Esophagus squamous epithelium (tissue), 5 donors: ENCODE measurements around the gene TAOK3. TPM values are rescaled to one million over a fixed set of nuclear protein-coding genes. Genes with fewer than 3 reads are reported as not detected.
"Not testable (repeated sequence)": the region's sequence is repeated elsewhere in the genome, so short reads cannot be mapped to it uniquely, and the experiment has no call there.

Experiments
- DNase-seq: peaks from one replicate; lab custom pipeline; 2025; lab: John Stamatoyannopoulos, UW
- H3K27ac ChIP-seq, 4 donors: fragments of 200-600 bp; sonication (generic); one replicate each; pipeline ENCODE4 v1.5.1; 2016 to 2019; ENCODE audit warnings: mild to moderate bottlenecking in 1 of 4
- H3K27me3 ChIP-seq, 4 donors: fragments of 200-600 bp; sonication (generic); 1 replicate in 3 of 4; 2 replicates in 1 of 4; pipeline versions ENCODE4 v1.5.1 to v1.6.0; 2017 to 2021; ENCODE audit warnings: antibody characterized with exemption in 1 of 4
- H3K36me3 ChIP-seq, 3 donors: fragments of 200-600 bp; sonication (generic); one replicate each; pipeline ENCODE4 v1.5.1; 2016 to 2019
- H3K4me1 ChIP-seq, 3 donors: fragments of 200-600 bp; sonication (generic); one replicate each; pipeline ENCODE4 v1.5.1; 2017 to 2019
- H3K4me3 ChIP-seq, 4 donors: fragments of 200-600 bp; sonication (generic); 1 replicate in 3 of 4; 2 replicates in 1 of 4; pipeline ENCODE4 v1.5.1; 2016 to 2019; ENCODE audit warnings: mild to moderate bottlenecking in 2 of 4, moderate library complexity in 1 of 4
- H3K9me3 ChIP-seq, 3 donors: fragments of 200-600 bp; sonication (generic); one replicate each; pipeline ENCODE4 v1.5.1; 2016 to 2019
- POLR2A ChIP-seq, 4 donors: fragments of 450-650 bp; IDR thresholded peaks; one replicate each; pipeline ENCODE4 v1.6.1; 2017; ENCODE audit warnings: antibody characterized with exemption in 4 of 4, mild to moderate bottlenecking in 4 of 4, moderate library complexity in 3 of 4
- WGBS, 2 donors: methylation state at CpG; one replicate each; pipeline ENCODE4 v1.1.5; 2018; 5-methylcytosine and 5-hydroxymethylcytosine counted together
- intact Hi-C: fragments of 100-400 bp; cut with DNase I; formaldehyde crosslinking; loops from one replicate; pipeline ENCODE4 v1.15.0; 2022
- total RNA-seq, 4 donors: library from RNA; depleted of rRNA; stranded (reverse); fragments of >200 nt; gene quantifications; one replicate each; pipeline ENCODE4 v1.1.0, GENCODE V29; 2016
- TF ChIP-seq, protein P1 (sequence below), 6 experiments: fragments of 450-650 bp in 4 of 6; fragments of 200-600 bp in 2 of 6; sonication (generic) in 2 of 6; IDR thresholded peaks; one replicate each; pipeline ENCODE4 v1.5.1; 2016 to 2019; ENCODE audit warnings: antibody characterized with exemption in 6 of 6, mild to moderate bottlenecking in 4 of 6, moderate library complexity in 4 of 6
- donor health status: DM: yes; HTN: yes; CAD: no.

The TAOK3 gene
- total RNA-seq, 4 donors from 2014 or later: 13.7 to 27.7 (median 21.1) TPM

DNA sequence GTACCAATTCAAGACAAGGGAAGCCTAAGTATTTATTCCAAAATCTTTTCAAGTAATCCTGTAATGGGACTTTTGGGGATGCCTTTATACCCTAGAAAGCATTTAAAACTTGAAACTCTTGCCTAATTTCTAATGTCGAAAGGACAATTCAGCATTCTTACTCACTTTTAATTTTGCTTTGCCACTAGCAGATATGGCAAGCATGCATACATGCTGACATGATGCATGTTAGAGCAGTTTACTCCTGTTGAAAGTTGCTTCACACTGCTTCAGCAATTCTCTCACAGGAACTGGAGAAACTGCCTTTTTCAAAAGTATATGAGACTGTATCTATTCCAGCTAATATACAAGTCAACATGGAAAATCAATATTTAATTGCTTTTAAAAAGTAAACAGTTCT lies 79.9 kb downstream of the TAOK3 start:
- Histone ChIP-seq H3K4me1 (no peaks in the 10 kb centered on the region), H3K27ac (no peak overlapping the region), H3K4me3 (no peak overlapping the region), H3K27me3 (no peaks in the 10 kb centered on the region), H3K36me3 (peaks cover 0 to 17% (median 0%) of the 10 kb centered on the region in 3 donors), H3K9me3 (no peaks in the 10 kb centered on the region)
- WGBS, 2 donors: 71 to 100% methylated on average over 1 of the region's 1 CpG
- intact Hi-C loops: no loop called here
- no peak for DNase-seq
- TF ChIP-seq, protein P1, sequence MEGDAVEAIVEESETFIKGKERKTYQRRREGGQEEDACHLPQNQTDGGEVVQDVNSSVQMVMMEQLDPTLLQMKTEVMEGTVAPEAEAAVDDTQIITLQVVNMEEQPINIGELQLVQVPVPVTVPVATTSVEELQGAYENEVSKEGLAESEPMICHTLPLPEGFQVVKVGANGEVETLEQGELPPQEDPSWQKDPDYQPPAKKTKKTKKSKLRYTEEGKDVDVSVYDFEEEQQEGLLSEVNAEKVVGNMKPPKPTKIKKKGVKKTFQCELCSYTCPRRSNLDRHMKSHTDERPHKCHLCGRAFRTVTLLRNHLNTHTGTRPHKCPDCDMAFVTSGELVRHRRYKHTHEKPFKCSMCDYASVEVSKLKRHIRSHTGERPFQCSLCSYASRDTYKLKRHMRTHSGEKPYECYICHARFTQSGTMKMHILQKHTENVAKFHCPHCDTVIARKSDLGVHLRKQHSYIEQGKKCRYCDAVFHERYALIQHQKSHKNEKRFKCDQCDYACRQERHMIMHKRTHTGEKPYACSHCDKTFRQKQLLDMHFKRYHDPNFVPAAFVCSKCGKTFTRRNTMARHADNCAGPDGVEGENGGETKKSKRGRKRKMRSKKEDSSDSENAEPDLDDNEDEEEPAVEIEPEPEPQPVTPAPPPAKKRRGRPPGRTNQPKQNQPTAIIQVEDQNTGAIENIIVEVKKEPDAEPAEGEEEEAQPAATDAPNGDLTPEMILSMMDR (IDR thresholded peaks at IDR 0.05): no peak
- TF ChIP-seq POLR2A (IDR thresholded peaks at IDR 0.05): no peak

DNA sequence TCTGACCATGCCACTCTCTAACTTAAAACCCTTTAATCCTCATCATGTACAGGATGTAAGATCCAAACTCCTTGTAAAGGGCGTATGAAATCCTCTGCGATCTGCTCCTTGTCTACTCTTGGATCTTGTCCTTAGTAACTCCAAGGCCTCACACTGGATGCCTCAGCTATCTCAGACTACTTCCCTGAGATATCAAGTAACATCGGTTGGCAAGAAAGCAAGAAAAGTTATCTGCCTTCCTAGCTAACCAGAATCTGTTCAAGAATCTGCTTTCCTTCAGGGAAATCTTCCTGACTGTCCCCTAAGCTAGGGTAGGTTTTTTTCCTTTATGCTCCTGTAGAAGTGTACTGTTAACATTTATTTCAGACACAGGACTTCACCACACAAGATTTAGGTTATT lies 82.6 kb downstream of the TAOK3 start:
- H3K36me3 ChIP-seq: peaks cover 0 to 17% (median 0%) of the 10 kb centered on the region in 3 donors
- DNase-seq: no peak
- no peak overlapping the region for H3K27ac ChIP-seq
- no peaks in the 10 kb centered on the region for H3K4me1 ChIP-seq
- H3K4me3 ChIP-seq: no peak overlapping the region
- WGBS, 2 donors: 73 to 83% methylated on average over 3 of the region's 3 CpGs
- intact Hi-C loops: no loop called here
- TF ChIP-seq POLR2A (IDR thresholded peaks at IDR 0.05): no peak
- TF ChIP-seq, protein P1 (IDR thresholded peaks at IDR 0.05): no peak
- H3K9me3 ChIP-seq: no peaks in the 10 kb centered on the region
- no peaks in the 10 kb centered on the region for H3K27me3 ChIP-seq

DNA sequence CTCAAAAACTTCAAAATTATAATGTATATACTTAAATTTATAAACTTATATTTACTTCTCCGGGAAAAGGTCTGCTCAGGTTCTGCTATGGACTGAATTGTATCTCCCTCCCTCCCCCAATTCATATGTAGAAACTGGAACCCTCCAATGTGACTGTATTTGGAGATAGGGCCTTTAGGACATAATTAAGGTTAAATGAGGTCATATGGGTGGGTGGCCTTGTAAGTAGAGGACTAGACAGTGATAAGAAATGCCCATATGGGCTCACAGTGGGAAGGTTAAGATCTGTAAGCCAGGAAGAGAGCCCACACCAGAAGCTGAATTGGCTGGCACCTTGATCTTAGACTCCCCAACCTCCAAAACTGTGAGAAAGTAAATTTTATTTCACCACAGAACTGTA lies 84.5 kb downstream of the TAOK3 start:
- H3K9me3 ChIP-seq: no peaks in the 10 kb centered on the region
- 88 to 95% methylated on average over 1 of the region's 1 CpG for WGBS, 2 donors
- no peaks in the 10 kb centered on the region for H3K27me3 ChIP-seq
- H3K36me3 ChIP-seq: peaks cover 0 to 5% (median 0%) of the 10 kb centered on the region in 3 donors
- intact Hi-C loops: no loop called here
- no peak for DNase-seq
- H3K4me1 ChIP-seq: no peaks in the 10 kb centered on the region
- no peak overlapping the region for H3K4me3 ChIP-seq
- no peak for TF ChIP-seq POLR2A (IDR thresholded peaks at IDR 0.05)
- TF ChIP-seq, protein P1 (IDR thresholded peaks at IDR 0.05): no peak
- H3K27ac ChIP-seq: no peak overlapping the region

DNA sequence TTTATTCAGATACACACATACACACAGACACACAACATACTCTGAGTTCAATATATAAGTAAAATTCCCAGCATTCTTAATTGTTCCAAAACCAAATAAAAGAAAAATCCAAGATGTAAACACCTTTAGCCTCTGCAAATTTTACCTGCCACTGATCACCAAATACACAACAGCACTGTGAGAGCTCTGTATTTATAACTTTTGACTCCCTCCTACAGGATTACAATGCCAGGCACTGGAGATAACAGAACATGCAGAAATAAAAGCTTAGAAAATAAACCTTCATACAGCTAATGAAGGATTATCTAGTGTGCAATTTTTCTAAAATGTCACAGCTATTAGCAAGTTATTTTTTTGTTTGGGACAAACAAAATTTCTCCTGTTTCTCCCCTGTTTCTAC lies 85.0 kb downstream of the TAOK3 start:
- intact Hi-C loops: no loop called here
- no peaks in the 10 kb centered on the region for H3K9me3 ChIP-seq
- DNase-seq: no peak
- H3K27me3 ChIP-seq: no peaks in the 10 kb centered on the region
- H3K4me3 ChIP-seq: no peak overlapping the region
- peaks cover 0 to under 1% (median 0%) of the 10 kb centered on the region in 3 donors for H3K36me3 ChIP-seq
- no peaks in the 10 kb centered on the region for H3K4me1 ChIP-seq
- no peak overlapping the region for H3K27ac ChIP-seq
- TF ChIP-seq, protein P1 (IDR thresholded peaks at IDR 0.05): no peak
- TF ChIP-seq POLR2A (IDR thresholded peaks at IDR 0.05): no peak

DNA sequence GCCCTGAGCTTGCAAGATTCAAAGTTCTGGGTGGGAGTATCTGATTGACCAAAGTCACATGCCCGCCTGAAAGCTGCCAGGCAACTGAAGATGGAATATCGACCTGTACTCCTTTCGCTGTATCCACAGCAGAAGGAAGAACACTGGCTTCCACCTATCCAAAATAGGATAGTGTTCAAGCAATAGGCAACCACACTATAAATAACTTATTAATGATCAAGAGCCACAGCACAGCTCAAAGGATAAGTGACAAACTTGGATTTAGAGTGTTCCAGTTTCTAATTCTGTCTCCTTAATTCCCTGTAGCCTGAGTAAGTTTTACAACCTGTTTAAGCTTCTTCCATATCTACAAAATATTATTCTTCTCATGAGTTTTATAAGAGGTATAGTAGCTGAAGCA lies 89.9 kb downstream of the TAOK3 start:
- H3K36me3 ChIP-seq: peaks cover 0 to 5% (median 0%) of the 10 kb centered on the region in 3 donors
- H3K4me1 ChIP-seq: no peaks in the 10 kb centered on the region
- intact Hi-C loops: no loop called here
- TF ChIP-seq, protein P1 (IDR thresholded peaks at IDR 0.05): no peak
- TF ChIP-seq POLR2A (IDR thresholded peaks at IDR 0.05): no peak
- H3K4me3 ChIP-seq: no peak overlapping the region
- WGBS, 2 donors: 94 to 95% methylated on average over 3 of the region's 3 CpGs
- no peaks in the 10 kb centered on the region for H3K27me3 ChIP-seq
- DNase-seq: no peak
- H3K27ac ChIP-seq: no peak overlapping the region
- no peaks in the 10 kb centered on the region for H3K9me3 ChIP-seq

DNA sequence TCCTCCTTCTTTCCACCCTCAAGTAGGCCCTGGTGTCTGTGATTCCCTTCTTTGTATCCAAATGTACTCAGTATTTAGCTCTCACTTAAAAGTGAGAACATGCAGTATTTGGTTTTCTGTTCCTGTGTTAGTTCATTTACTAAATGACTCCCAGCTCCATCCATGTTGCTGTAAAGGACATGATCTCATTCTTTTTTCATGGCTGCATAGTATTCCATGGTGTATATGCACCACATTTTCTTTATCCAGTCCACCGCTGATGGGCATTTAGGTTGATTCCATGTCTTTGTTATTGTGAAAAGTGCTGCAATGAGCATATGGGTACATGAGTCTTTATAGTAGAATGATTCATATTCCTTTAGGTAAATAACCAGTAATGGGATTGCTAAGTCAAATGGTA lies 94.4 kb downstream of the TAOK3 start:
- WGBS, 2 donors: 95 to 100% methylated on average over 1 of the region's 1 CpG
- H3K4me3 ChIP-seq, H3K27ac ChIP-seq, H3K27me3 ChIP-seq, H3K9me3 ChIP-seq, intact Hi-C loops, DNase-seq, H3K36me3 ChIP-seq, H3K4me1 ChIP-seq: not testable (repeated sequence)
